Trophoblast cell (in vitro differentiated cells and primary cell): ENCODE results near the gene ATXN1.

Experiments
- DNase-seq, 2 donors: peaks; one replicate each; pipeline ENCODE4 v3.0.0-alpha.2; 2016
- H2AFZ ChIP-seq: 2 replicates; pipeline ENCODE4 v1.6.1; 2013; ENCODE audit warnings: low read length, moderate library complexity, mild to moderate bottlenecking; ENCODE audit not compliant: insufficient read depth, poor library complexity
- H2AK5ac ChIP-seq: 2 replicates; pipeline ENCODE4 v1.6.1; 2013; ENCODE audit warnings: mild to moderate bottlenecking, low read length
- H2BK120ac ChIP-seq: 2 replicates; pipeline ENCODE4 v1.6.1; 2013; ENCODE audit warnings: low read length, mild to moderate bottlenecking, moderate library complexity; ENCODE audit not compliant: insufficient read depth, poor library complexity
- H2BK12ac ChIP-seq: 2 replicates; pipeline ENCODE4 v1.6.1; 2013; ENCODE audit warnings: mild to moderate bottlenecking, low read length, moderate library complexity
- H2BK5ac ChIP-seq: 2 replicates; pipeline ENCODE4 v1.6.1; 2013; ENCODE audit warnings: low read length, low read depth, moderate library complexity, mild to moderate bottlenecking; ENCODE audit not compliant: poor library complexity
- H3K14ac ChIP-seq: 2 replicates; pipeline ENCODE4 v1.6.1; 2013; ENCODE audit warnings: mild to moderate bottlenecking, low read length
- H3K18ac ChIP-seq: 2 replicates; pipeline ENCODE4 v1.6.1; 2013; ENCODE audit warnings: mild to moderate bottlenecking, low read length
- H3K23ac ChIP-seq: 2 replicates; pipeline ENCODE4 v1.6.1; 2013; ENCODE audit warnings: low read length
- H3K27ac ChIP-seq: 2 replicates; pipeline ENCODE4 v1.5.1; 2013; ENCODE audit warnings: low read depth, mild to moderate bottlenecking, inconsistent platforms, low read length, moderate library complexity
- H3K27me3 ChIP-seq: 2 replicates; pipeline ENCODE4 v1.6.1; 2013; ENCODE audit warnings: inconsistent platforms, mild to moderate bottlenecking, low read length, moderate library complexity; ENCODE audit not compliant: insufficient read depth
- H3K36me3 ChIP-seq, 2 experiments: 1 replicate in 1 of 2; 2 replicates in 1 of 2; pipeline ENCODE4 v1.6.1; 2013; ENCODE audit warnings: low read length in 2 of 2, mild to moderate bottlenecking in 2 of 2, moderate library complexity in 1 of 2; ENCODE audit not compliant: insufficient read depth in 2 of 2, control insufficient read depth in 1 of 2
- H3K4ac ChIP-seq: 2 replicates; pipeline ENCODE4 v1.6.1; 2013; ENCODE audit warnings: low read depth, mild to moderate bottlenecking, low read length, moderate library complexity
- H3K4me1 ChIP-seq, 2 experiments: 1 replicate in 1 of 2; 2 replicates in 1 of 2; pipeline ENCODE4 v1.6.1; 2013; ENCODE audit warnings: low read length in 2 of 2, mild to moderate bottlenecking in 2 of 2, moderate library complexity in 1 of 2; ENCODE audit not compliant: insufficient read depth in 2 of 2, control insufficient read depth in 1 of 2
- H3K4me2 ChIP-seq: 2 replicates; pipeline ENCODE4 v1.6.1; 2013; ENCODE audit warnings: inconsistent platforms, mild to moderate bottlenecking, low read length, moderate library complexity
- H3K4me3 ChIP-seq: 2 replicates; pipeline ENCODE4 v1.5.1; 2013; ENCODE audit warnings: mild to moderate bottlenecking, low read depth, low read length, inconsistent platforms
- H3K79me1 ChIP-seq: one replicate; pipeline ENCODE4 v1.6.1; 2013; ENCODE audit warnings: low read length
- H3K79me2 ChIP-seq: 2 replicates; pipeline ENCODE4 v1.6.1; 2013; ENCODE audit warnings: low read length, mild to moderate bottlenecking; ENCODE audit not compliant: control insufficient read depth, insufficient read depth, poor library complexity
- H3K9ac ChIP-seq: 2 replicates; pipeline ENCODE4 v1.6.1; 2013; ENCODE audit warnings: mild to moderate bottlenecking, low read length
- H3K9me3 ChIP-seq: 2 replicates; pipeline ENCODE4 v1.6.1; 2013; ENCODE audit warnings: low read depth, mild to moderate bottlenecking, control low read depth, inconsistent platforms, low read length; ENCODE audit not compliant: insufficient read depth
- H4K12ac ChIP-seq: 2 replicates; pipeline ENCODE4 v1.6.1; 2013; ENCODE audit warnings: low read depth, mild to moderate bottlenecking, low read length, moderate library complexity
- H4K8ac ChIP-seq: 2 replicates; pipeline ENCODE4 v1.6.1; 2013; ENCODE audit warnings: low read depth, mild to moderate bottlenecking, low read length, moderate library complexity
- H4K91ac ChIP-seq: one replicate; pipeline ENCODE4 v1.6.1; 2013; ENCODE audit warnings: low read depth, mild to moderate bottlenecking, low read length, moderate library complexity
- WGBS: extraction: QIAGEN DNeasy Blood & Tissue Kit; methylation state at CpG from one replicate; pipeline ENCODE4 v1.1.7; 2013; ENCODE audit warnings: missing lambda C conversion rate; ENCODE audit not compliant: insufficient read length, insufficient coverage; ENCODE audit errors: extremely low coverage; 5-methylcytosine and 5-hydroxymethylcytosine counted together

The ATXN1 gene

DNA sequence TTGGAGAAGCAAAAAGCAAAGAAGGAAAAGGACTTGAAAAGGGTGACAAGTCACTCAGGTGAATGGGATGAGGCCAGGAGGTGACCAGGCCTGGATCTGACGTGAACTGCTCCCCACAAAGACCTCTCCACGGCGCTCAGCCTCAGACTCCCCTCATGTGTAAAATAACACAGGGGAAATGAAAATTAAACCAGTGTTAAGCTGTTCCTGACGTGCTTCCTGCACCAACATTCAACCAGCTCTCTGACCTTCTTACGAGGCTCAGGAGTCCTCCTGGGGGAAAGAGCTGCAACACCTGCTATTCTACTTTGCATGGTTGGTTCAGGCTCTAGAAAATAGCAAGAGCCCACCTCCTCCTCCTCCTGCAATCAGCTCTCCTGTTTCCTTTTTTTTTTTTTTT, 256.7 kb downstream of the ATXN1 start:
- H4K8ac ChIP-seq, result no peak overlapping the region
- no peak overlapping the region for H3K9ac ChIP-seq
- no peaks in the 10 kb centered on the region for H3K9me3 ChIP-seq
- H2AK5ac ChIP-seq, result no peak overlapping the region
- no peak overlapping the region for H3K14ac ChIP-seq
- H3K4me1 ChIP-seq, result no peaks in the 10 kb centered on the region
- H3K79me2 ChIP-seq, result no peaks in the 10 kb centered on the region
- H3K27ac ChIP-seq, result no peak overlapping the region
- H3K18ac ChIP-seq, result no peak overlapping the region
- H3K79me1 ChIP-seq, result no peaks in the 10 kb centered on the region
- no peak overlapping the region for H3K23ac ChIP-seq
- no peak for DNase-seq
- H3K4ac ChIP-seq, result no peak overlapping the region
- H2BK5ac ChIP-seq, result no peak overlapping the region
- H4K12ac ChIP-seq, result no peak overlapping the region
- no peaks in the 10 kb centered on the region for H3K27me3 ChIP-seq
- WGBS, result no CpG with 5 or more reads among the region's 5 CpGs
- no peaks in the 10 kb centered on the region for H3K36me3 ChIP-seq
- no peak overlapping the region for H2BK12ac ChIP-seq
- H3K4me2 ChIP-seq, result no peak overlapping the region
- no peak overlapping the region for H4K91ac ChIP-seq
- H2AFZ ChIP-seq, result no peak overlapping the region
- H3K4me3 ChIP-seq, result no peak overlapping the region
- no peak overlapping the region for H2BK120ac ChIP-seq

DNA sequence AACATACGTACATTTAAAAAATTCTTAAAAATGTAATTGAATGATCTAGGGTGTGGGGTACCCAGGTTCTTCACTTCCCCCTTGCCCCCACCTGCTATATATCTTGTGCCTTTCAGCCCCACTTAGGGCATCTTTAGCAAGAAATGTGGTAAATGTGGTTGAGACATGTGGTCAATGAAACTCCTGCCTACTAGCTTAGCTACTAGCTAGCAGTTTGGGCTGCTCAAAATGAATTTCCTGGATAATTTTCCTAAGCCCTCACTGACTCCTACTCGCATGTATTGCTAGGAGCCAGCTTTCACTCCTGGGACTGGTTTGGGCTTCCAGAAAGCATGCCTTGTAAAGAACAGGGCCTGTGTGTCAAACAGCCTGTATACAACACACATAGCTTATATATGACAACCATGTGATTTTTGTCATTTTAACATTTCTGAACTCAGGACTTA, 257.3 kb downstream of the ATXN1 start:
- Histone ChIP-seq H2BK12ac (no peak overlapping the region), H4K12ac (no peak overlapping the region), H3K9ac (no peak overlapping the region), H3K36me3 (no peaks in the 10 kb centered on the region), H3K4me3 (no peak overlapping the region), H2BK5ac (no peak overlapping the region), H3K18ac (no peak overlapping the region), H3K4ac (no peak overlapping the region), H3K27me3 (no peaks in the 10 kb centered on the region), H3K14ac (no peak overlapping the region), H3K23ac (no peak overlapping the region), H3K4me1 (no peaks in the 10 kb centered on the region), H3K27ac (no peak overlapping the region), H2AFZ (no peak overlapping the region), H2BK120ac (no peak overlapping the region), H3K79me1 (no peaks in the 10 kb centered on the region), H4K8ac (no peak overlapping the region), H3K4me2 (no peak overlapping the region), H3K9me3 (no peaks in the 10 kb centered on the region), H3K79me2 (no peaks in the 10 kb centered on the region), H2AK5ac (no peak overlapping the region), H4K91ac (no peak overlapping the region)
- 100% methylated on average over 1 of the region's 2 CpGs for whole genome bisulfite sequencing
- DNase-seq, result no peak

DNA sequence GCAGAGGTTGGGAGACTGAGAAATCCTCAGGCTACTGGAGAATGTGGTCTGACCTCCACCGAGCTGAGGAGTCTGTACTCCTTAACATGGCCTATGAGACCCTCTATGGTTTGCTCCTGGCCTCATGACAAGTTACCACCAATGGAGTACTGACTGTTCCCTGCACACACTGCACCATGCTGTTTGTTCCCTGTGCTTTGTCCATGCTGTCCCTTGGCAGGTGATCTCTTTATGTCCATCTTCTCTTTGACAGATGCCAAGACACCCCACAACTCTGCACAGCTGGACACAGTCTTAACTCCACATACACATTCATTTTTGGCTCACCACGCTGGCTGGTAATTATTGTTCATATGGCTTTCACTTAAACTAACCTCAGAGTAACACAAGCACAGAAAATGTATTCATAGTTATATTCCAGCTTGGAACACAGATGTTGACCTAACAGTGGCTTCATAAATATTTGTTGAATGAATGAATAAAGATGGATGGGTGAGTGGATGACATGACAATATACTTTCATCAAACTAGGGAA, 258.0 kb downstream of the ATXN1 start:
- H3K27me3 ChIP-seq, result no peaks in the 10 kb centered on the region
- H3K4me1 ChIP-seq, result no peaks in the 10 kb centered on the region
- no peak overlapping the region for H4K12ac ChIP-seq
- no peak overlapping the region for H2BK120ac ChIP-seq
- no peak overlapping the region for H3K4me2 ChIP-seq
- no peak for DNase-seq
- H3K14ac ChIP-seq, result no peak overlapping the region
- no peak overlapping the region for H2AK5ac ChIP-seq
- H3K18ac ChIP-seq, result no peak overlapping the region
- no peak overlapping the region for H3K9ac ChIP-seq
- H3K79me1 ChIP-seq, result no peaks in the 10 kb centered on the region
- H4K91ac ChIP-seq, result no peak overlapping the region
- no peaks in the 10 kb centered on the region for H3K79me2 ChIP-seq
- WGBS, result no CpG with 5 or more reads among the region's 2 CpGs
- no peak overlapping the region for H2AFZ ChIP-seq
- no peak overlapping the region for H3K4ac ChIP-seq
- H4K8ac ChIP-seq, result no peak overlapping the region
- no peaks in the 10 kb centered on the region for H3K9me3 ChIP-seq
- no peak overlapping the region for H3K23ac ChIP-seq
- no peak overlapping the region for H2BK5ac ChIP-seq
- no peaks in the 10 kb centered on the region for H3K36me3 ChIP-seq
- H3K27ac ChIP-seq, result no peak overlapping the region
- no peak overlapping the region for H2BK12ac ChIP-seq
- H3K4me3 ChIP-seq, result no peak overlapping the region

DNA sequence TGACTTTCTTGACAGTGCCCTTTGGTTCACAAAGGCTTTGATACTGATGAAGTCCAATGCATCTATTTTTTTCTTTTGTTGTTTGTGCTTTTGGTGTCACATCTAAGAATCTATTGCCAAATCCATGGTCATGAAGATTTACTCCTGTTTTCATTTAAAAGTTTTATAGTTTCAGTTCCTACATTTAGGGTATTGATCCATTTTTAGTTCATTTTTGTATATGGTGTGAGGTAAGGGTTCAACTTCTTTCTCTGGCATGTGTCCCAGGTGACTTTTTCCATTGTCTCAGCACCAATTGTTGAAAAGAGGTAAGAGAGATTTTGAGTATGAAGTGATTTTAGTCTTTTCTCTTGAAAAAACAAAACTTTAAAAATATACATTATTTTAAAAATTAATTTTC, 262.3 kb downstream of the ATXN1 start:
- H2BK5ac ChIP-seq, result no peak overlapping the region
- no peak overlapping the region for H2AFZ ChIP-seq
- no peaks in the 10 kb centered on the region for H3K4me1 ChIP-seq
- H2BK120ac ChIP-seq, result no peak overlapping the region
- H3K27me3 ChIP-seq, result no peaks in the 10 kb centered on the region
- no peak overlapping the region for H3K9ac ChIP-seq
- no peaks in the 10 kb centered on the region for H3K36me3 ChIP-seq
- no peak overlapping the region for H3K4ac ChIP-seq
- no peak overlapping the region for H3K14ac ChIP-seq
- H3K79me1 ChIP-seq, result no peaks in the 10 kb centered on the region
- H3K27ac ChIP-seq, result no peak overlapping the region
- H2BK12ac ChIP-seq, result no peak overlapping the region
- H3K79me2 ChIP-seq, result no peaks in the 10 kb centered on the region
- H4K8ac ChIP-seq, result no peak overlapping the region
- no peak for DNase-seq
- H4K12ac ChIP-seq, result no peak overlapping the region
- no peaks in the 10 kb centered on the region for H3K9me3 ChIP-seq
- no peak overlapping the region for H3K23ac ChIP-seq
- no peak overlapping the region for H4K91ac ChIP-seq
- H3K4me3 ChIP-seq, result no peak overlapping the region
- H3K4me2 ChIP-seq, result no peak overlapping the region
- H2AK5ac ChIP-seq, result no peak overlapping the region
- H3K18ac ChIP-seq, result no peak overlapping the region
